Kidney glomerular epithelial cell (primary cell): ENCODE measurements around the gene SLC39A7.

Source experiments
- DNase-seq: peaks from one replicate; lab custom pipeline; 2025; lab: John Stamatoyannopoulos, UW

The SLC39A7 gene

DNA sequence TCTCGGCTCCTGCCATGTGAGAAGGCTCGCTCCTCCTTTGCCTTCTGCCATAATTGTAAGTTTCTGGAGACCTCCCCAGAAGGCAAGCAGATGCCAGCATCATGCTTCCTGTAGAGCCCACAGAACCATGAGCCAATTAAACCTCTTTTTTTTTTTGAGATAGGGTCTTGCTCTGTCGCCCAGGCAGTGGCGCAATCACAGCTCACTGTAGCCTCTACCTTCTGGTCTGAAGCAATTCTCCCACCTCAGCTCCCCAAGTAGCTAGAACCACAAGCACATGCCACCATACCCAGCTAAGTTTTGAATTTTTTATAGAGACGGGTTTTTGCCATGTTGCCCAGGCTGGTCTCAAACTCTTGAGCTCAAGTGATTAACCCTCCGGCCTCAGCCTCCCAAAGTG is 36.2 kb downstream of the SLC39A7 start:
- no peak for DNase-seq

DNA sequence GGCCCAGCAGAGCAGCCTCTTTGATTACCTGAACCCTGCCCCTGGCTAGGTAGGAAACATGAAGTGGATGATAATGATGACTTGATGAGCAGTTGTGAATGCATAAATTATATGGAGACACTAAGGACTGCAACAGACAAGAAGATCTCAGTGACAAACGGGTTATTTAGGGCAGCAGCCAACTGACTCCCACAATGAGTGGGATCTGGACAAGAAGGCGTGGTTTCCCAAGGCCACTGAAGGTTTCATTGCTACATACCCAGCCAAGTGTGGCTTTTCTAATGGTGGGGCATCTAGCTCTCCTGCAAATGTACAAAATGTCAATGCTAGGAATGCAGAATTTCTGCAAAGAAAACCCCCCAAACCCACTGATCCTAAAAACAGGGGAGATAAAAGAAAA is 37.1 kb downstream of the SLC39A7 start:
- DNase-seq: no peak

DNA sequence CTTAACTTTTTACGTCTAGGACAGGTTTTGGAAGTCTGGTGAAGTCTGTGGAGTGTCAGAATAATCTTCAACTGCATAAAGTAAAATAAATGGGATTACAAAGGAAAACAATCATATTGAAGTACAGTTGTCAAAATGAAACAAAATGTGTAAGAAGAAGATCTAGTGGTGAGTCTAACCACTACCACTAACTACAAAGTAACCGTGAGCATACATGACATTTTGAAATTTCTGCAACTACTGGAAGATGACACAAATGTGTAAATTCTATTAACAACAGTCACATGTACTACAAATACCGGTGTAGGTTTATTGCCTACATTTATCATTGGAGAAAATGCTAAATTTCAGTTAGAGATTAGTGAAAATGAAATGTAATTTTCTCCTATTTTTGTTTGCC is 41.3 kb downstream of the SLC39A7 start:
- DNase-seq: no peak

DNA sequence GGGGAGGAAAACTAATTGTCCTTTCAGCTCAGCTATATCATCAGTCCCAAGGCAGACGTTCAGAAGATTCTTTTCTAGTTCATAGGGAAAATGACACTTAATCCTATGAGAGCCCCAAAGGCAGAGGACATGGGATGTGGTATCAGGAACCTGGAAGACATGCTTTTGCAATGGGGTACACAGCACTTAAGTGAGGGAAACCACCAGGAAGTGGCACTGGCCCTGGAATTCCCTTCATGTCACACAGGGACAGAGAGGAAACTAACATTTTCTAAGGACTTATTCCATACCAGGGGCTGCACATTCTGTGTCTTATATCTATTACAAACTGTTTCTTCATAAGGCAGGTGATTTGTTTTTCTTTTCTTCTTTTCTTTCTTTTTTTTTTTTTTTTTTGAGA is 42.8 kb downstream of the SLC39A7 start:
- no peak for DNase-seq

DNA sequence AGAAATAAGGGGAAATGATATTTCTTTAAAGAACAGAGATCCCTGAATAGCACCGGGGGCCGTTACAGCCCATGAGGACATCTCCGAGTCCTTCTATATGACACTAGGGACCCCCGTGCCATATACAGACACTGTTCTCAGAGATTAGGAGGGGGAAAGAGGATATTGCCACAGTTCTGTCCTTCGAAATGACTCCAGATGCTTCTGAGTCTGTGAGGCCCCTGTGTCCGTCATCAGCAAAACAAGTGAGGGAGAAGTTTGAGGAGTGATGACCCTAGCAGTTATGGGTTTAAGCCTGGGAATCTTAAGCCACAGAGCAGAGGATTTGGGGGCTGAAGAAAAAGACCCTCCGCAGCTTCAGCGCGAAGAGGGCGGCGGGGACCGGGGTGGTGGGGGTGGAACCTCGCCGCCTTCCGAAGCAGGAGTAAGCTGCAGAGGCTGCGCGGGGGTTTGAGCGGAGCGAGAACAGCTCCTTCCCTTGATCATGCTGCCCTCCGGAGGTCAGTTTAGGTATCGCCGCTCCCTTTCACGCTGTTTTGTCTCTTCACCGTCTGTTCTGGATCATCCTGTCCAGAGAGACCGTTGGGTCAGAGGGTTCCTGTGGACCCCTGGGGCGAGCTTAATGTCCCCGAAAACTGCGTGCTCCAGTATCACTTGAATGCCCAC is 47.4 kb downstream of the SLC39A7 start:
- DNase-seq: peak; percentile 73

DNA sequence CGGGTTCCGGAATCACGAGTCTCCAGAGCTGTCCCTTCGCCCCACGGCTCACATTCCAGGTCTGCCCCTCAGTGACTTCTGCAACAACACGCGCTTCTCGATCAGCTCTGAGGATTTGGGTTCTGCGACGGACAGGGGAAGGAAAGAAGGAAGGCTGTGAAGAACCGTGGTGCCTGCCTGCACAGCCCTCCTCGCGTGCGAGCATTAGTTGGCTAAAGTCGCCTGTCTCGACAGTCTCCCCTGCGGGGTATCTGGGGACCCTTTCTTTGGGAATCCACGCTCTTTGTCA is 47.9 kb downstream of the SLC39A7 start:
- no peak for DNase-seq

DNA sequence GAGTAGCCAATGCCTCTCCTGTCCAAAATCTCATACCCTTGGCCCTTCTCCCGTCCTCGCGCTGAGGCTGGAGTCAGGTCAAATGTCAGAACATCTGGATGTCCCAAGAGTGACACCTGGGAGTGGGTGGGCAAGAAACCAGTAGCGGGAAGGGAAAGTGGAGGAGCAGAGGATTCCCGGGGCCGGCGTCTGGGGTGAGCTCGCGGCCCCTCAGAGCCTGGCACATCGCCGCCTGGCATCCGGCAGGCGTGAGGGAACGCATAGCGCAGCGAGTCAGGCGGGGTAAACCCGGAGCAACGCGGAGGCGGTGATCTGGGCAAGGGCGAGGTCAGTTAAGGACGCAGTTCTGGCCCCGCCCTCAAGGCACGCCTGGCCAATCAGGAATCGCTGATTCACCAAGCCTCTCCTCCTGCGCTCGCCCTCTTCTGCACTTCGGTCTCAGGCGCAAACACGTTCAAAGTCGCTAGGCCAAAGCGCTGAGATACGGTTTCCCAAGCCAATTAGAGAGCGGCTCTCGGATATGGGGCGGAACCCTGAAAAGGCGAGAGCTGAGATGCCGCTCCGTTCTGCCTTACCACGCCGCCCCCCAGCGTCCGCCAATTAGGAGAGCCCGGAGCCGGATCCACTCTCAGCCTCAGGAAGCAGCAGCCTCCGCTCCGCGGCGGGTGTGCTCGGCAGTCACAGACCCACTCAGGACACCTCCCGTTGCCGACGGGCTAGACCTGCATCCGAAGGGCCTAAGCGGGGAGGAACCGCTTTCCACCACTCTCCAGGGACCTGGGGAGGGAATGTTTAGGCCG is 48.5 kb downstream of the SLC39A7 start:
- peak; percentile 97 for DNase-seq

DNA sequence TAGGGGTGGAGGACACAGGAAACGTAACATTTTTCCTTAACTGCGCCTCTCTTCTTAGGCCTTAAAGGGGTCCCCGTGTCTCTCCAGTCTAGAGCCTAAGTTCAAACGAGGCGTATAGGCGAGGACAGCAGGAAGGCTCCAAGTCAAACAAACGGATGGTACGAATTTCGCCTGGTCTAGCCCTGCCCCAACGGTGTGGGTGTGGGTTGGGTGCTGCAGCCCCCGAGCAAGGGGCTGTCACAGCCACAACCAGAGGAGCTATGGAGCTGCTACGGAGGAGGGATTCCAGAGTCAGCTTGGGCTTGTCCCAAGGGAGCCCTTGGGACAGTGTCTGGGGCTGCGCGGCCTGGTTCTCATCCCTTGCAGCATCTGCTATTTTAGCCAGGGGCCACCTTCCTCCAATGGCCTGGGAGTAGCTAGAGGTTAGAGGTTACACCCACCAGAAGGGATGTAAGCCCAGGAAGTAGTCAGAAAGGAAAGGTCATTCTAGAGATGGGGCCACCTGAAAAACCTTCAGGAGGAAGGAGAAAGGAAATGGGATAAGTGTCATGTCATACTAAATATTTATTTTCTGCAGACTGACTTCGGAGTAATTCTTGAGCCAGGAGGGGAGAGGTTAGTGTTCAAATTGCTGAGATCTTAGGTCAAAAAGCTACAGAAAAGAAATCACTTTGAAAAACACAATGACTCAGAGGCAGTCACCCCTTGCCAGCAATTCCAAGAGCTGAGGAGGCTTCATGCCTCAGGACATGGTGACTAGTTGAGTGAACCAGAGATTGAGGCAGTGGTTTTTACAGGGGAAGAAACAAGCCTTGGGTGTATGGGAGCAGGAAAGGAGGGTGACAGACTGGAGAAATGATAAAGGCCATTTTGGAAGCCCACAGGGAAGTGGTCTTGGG is 49.3 kb downstream of the SLC39A7 start:
- DNase-seq: peak; percentile 47

DNA sequence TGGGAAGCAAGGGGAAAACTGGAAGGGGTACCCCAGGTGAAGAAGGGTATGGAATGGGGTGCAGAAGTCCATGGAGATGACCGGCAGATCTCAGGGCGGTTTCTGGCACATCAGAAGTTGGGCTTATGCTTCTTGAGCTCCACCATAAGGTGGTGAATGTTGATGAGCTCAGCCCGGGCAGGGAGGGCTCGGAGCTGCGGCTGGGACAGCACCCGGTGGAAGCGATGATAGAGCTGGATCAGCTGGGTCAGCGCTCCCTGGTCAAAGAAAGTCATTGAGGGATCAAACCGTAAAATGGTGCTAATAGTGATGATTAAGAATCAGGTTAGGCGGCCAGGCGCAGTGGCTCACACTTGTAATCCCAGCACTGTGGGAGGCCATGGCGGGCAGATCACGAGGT is 50.1 kb downstream of the SLC39A7 start:
- no peak for DNase-seq

DNA sequence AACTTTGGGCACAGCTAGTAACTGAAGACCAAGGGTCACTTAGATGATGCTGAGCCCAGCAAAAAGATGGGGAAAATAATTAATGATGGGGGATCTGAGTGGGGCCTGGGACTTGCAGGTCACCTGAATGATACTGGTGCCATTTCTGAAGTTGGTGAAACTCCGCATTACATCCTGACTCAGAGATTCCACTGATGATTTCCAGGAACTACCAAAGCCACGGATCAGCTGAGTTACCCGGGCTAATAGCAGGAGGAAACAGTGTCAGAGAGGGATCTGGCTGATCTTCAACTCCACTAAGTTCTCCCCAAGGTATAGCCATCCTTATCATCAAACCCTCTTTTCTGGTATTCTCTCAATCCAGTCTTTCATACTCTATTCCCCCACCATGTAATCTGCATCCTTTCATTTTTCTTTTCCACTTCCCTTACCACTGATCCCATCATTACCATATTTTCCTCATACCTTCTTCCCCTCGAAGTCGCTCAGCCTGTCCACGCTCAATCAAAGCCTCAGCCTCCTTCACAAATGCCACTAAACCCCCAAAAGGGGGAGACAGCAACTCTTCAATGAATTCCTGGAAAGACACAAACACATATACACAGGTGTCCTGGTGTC is 50.8 kb downstream of the SLC39A7 start:
- DNase-seq: no peak

DNA sequence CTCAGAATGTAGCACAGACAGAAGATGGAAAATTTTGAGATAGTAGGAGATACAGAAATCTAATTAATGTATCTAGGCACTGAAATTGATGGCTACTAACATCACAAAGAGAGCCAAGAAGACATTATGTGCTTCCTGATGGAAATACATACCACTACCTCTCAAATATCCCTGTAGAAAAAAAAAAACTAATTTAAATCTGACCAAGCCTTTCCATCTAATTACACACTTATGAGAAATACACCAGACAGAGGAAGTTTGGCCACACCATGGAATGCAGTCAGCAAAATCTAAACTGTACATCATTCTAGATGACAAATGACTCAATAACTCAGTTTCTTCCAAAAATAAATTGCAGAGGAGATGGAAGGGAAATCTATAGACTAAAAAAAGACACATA is 52.1 kb downstream of the SLC39A7 start:
- no peak for DNase-seq
